SU-DHL-6 (cell line): ENCODE results near the gene CRYBB2.
"Not testable (repeated sequence)": the region's sequence is repeated elsewhere in the genome, so short reads cannot be mapped to it uniquely, and the experiment has no call there.

Experiments
- H2AFZ ChIP-seq: fragments of 200-600 bp; sonication (generic); 2 replicates; pipeline ENCODE4 v1.6.1; 2014; ENCODE audit warnings: low read depth, mild to moderate bottlenecking, moderate library complexity, mixed read lengths, antibody characterized with exemption, low read length; ENCODE audit not compliant: severe bottlenecking
- H3F3A ChIP-seq: fragments of 200-600 bp; shearing (Covaris generic); 2 replicates; pipeline ENCODE4 v1.6.0; 2016; ENCODE audit warnings: antibody characterized with exemption, mild to moderate bottlenecking; ENCODE audit not compliant: insufficient read depth
- H3K27ac ChIP-seq: fragments of 200-600 bp; sonication (generic); 2 replicates; pipeline ENCODE4 v1.5.1; 2016; ENCODE audit warnings: low read depth, mild to moderate bottlenecking, low read length, moderate library complexity, mixed read lengths
- H3K27me3 ChIP-seq: fragments of 200-600 bp; sonication (generic), shearing (Covaris generic); 2 replicates; pipeline ENCODE4 v1.6.0; 2014; ENCODE audit warnings: mild to moderate bottlenecking, low read length
- H3K36me3 ChIP-seq: fragments of 200-600 bp; sonication (generic); 2 replicates; pipeline ENCODE4 v1.6.1; 2014; ENCODE audit warnings: mild to moderate bottlenecking, low read length, mixed read lengths
- H3K4me2 ChIP-seq: fragments of 300-600, 200-600 bp; shearing (Covaris generic), sonication (generic); 2 replicates; pipeline ENCODE4 v1.6.0; 2014; ENCODE audit warnings: low read length, low read depth, mild to moderate bottlenecking; ENCODE audit not compliant: poor library complexity, severe bottlenecking
- H3K4me3 ChIP-seq: fragments of 200-600 bp; sonication (generic); 2 replicates; pipeline ENCODE4 v1.5.1; 2014; ENCODE audit warnings: antibody characterized with exemption, low read length, mild to moderate bottlenecking, mixed read lengths; ENCODE audit not compliant: insufficient read depth, poor library complexity, severe bottlenecking
- H3K79me2 ChIP-seq: fragments of 200-600 bp; sonication (generic); 2 replicates; pipeline ENCODE4 v1.6.1; 2014; ENCODE audit warnings: mild to moderate bottlenecking, low read length, moderate library complexity; ENCODE audit not compliant: insufficient read depth
- H3K9ac ChIP-seq: fragments of 200-600 bp; sonication (generic); 2 replicates; pipeline ENCODE4 v1.7.0; 2014; ENCODE audit warnings: mild to moderate bottlenecking, low read length
- H3K9me2 ChIP-seq: fragments of 200-600 bp; sonication (generic); replicated peaks from 2 replicates; pipeline ENCODE4 v1.6.1; 2014; ENCODE audit warnings: low read length; ENCODE audit not compliant: insufficient read depth
- H3K9me3 ChIP-seq: fragments of 200-600 bp; sonication (generic); 2 replicates; pipeline ENCODE4 v1.6.1; 2014; ENCODE audit warnings: low read length, mixed read lengths; ENCODE audit not compliant: insufficient read depth
- H4K20me1 ChIP-seq: fragments of 200-600 bp; sonication (generic); 2 replicates; pipeline ENCODE4 v1.6.1; 2014; ENCODE audit warnings: low read depth, mild to moderate bottlenecking, antibody characterized with exemption, low read length, moderate library complexity, mixed read lengths

CRYBB2 gene

DNA sequence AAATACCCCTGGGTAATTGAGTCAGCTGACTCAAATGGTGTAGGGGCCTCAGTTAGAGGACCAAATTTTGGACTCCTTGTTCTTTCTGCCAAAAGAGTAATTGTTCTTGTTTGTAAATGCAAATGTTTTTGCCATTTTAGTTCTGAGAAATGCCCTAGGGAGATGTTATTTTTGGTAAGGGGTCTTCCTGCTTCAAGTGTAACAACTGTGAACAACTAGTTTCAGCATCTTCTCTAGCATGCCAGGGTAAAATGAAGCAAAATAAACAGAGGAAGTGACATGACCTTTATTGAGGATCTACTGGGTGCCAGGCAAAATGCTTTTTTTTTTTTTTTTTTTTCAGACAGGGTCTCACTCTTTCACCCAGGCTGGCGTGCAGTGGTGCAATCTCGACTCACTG is 60.7 kb downstream of the CRYBB2 start:
- not testable (repeated sequence) for H2AFZ ChIP-seq, H3K9me2 ChIP-seq, H3K9ac ChIP-seq, H3K27ac ChIP-seq, H3K4me2 ChIP-seq, H3K9me3 ChIP-seq, H3K79me2 ChIP-seq, H3K36me3 ChIP-seq, H3F3A ChIP-seq, H4K20me1 ChIP-seq, H3K27me3 ChIP-seq, H3K4me3 ChIP-seq
